IPS DF 4.7 (cell line): Measurements from ENCODE around the gene KCNJ15.
"Not testable (repeated sequence)": the region's sequence is repeated elsewhere in the genome, so short reads cannot be mapped to it uniquely, and the experiment has no call there.

ENCODE experiments used
- DNase-seq: peaks from one replicate; pipeline ENCODE4 v3.0.0-alpha.2; 2013; ENCODE audit warnings: low spot score; ENCODE audit errors: extremely low read depth

The KCNJ15 gene

DNA sequence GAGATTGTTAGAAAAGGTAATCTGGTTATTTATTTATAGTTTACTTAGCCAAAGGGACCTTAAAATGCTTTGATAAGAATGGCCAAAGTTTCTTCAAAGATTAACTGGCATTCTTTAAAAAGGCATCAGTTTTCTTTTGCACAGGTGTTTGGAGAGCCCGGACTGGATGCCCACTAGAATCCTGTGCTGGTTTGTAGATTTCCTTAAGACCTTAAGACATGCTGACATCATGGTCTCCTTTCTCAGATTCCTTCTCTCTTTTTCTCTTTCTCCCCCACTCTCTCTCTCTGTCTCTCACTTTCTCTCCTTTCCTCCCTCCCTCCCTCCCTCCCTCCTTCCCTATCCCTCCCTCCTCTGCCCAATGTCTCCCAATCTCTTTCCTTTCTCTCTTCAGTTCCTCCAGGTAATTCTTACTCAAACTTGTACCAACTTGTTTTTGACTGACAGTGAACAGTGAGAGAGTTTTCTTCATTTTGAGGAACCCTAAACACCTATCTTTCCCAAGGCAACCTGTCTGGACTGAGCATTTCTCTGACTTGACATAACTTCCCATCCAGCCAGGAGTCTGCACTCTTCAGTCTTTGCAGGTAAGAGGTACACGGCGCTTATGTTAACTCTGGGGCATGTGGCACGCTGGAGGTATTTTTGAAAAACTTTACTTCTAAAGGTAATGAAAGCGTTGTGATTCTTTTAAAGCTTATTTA is at the start of gene KCNJ15:
KCNJ15 (plus strand) TSS at position 393 of the 704 bp plus-strand sequence. CDS start 42,271 bp downstream, outside the sequence.
- no peak for DNase-seq

DNA sequence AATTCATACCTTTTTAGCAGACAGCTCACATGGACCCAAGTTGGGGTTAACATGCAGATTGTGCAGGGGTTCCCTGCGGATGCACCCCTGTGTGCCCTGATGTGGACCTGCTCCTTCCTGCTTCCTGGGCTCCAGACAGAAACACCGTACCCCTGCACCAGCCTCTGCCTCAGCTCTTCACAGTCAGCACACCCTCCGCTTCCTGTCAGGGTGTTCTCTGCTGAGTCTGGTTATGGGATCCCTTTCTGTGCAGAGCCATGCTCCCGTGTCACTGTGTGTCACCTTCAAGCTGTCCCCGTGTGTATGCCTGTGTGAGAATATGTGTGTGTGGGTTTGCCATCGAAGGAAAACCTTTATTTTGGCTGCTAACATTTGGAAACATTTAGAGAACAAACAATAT is 48.7 kb upstream of the KCNJ15 start:
- no peak for DNase-seq

DNA sequence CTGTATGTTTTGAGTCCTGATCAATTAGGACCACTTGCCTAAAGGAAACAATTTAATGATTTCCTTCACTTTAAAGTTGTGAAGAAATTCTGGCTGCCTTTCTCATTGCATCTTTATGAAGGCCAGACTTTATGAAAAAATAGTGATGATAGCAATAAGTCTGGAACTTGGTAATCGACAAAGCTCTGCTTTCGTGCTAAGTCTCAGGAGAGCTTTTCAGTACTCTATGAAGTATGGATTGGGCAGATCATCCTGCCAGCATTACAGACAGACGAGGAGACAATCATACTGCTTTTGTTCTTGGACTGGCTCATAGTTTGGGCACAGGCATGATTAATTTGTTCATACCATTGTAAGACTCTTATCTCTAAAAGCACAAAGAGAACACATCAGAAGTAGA is 45.5 kb upstream of the KCNJ15 start:
- no peak for DNase-seq

DNA sequence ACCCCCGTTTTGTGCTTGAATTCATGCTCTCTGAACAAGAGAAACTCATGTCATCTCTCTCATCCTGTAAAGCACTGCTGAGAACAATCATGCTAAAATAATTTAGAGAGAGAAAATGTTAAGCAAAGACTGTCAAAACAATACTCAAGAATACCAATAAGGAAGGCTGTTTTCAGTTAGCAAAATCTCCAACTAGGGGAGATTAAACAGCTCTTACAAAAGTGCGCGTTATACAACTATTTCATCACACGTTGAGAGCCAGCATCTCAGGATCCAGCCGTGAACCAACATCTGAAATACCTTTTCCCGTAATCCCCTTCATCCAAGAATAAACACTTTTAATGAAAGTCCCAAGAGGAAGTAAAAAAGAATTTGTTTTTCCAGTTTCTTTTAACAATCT is 44.1 kb upstream of the KCNJ15 start:
- no peak for DNase-seq

DNA sequence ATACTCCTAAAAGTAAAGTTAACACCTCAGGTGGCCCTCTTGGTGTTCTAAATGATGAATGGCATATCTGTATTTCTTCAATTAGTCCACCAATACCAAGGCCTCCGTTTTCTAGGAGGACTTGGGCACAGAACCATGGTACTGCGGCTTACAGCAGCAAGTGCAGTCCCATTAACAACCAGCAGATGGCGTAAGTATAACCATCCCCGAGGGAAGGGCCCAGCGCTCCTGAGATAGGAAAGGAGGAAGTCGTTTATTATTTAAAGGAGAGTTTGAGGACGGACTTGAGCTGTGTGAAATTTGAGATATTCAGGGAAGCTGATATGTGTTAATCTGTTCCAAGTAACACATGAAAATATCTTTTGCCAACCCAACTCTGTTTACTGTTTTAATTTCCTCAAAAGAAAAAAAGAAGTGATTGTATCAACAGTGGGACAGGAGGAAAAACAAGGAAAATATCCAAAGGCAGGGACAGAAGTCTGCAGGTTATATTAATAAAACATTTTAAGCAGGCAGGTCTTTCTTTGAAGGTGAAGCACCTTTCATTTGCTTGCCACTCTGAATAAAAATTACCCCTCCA is 37.7 kb upstream of the KCNJ15 start:
- peak; percentile 58 for DNase-seq

DNA sequence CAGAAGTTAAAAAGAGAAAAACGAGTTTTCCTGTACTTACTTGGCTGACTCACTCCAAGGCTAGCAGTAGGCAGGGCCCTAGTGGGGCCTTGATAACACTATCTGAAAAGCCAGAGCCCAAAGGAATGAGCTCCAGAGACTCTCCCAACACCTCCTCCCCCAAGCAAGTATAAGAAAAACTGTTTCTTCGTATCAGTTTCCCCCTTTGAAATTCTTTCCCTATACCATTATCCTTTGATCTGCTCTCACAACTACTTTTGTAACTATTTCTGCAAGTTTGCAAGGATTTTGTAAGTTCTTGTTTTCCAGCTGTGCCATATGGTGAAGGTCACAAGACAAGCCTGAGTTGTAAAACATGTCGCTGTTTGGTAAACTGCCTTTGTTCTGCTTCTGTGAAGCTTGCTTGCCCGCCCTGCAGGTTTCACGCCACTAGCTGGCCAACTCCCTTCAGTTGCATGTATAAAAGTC is 36.5 kb upstream of the KCNJ15 start:
- no peak for DNase-seq

DNA sequence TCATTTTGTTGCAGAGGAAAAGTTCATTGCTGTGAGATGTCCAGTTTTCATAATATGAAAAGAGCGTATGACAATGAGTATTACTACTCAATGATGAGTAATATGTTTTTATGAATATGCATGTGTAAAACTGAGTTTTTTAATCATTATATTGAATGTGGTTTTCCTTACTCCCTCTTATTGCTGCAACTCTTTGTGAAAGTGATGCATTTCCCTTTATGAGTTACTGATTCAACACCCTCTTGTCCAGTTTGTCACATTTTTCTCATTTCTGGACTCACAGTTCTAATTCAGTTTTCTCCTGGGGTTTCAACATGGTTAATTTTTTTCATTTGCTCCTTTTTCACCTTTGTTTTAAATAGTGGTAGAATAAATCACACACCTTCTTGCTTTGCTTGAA is 35.2 kb upstream of the KCNJ15 start:
- DNase-seq, result no peak

DNA sequence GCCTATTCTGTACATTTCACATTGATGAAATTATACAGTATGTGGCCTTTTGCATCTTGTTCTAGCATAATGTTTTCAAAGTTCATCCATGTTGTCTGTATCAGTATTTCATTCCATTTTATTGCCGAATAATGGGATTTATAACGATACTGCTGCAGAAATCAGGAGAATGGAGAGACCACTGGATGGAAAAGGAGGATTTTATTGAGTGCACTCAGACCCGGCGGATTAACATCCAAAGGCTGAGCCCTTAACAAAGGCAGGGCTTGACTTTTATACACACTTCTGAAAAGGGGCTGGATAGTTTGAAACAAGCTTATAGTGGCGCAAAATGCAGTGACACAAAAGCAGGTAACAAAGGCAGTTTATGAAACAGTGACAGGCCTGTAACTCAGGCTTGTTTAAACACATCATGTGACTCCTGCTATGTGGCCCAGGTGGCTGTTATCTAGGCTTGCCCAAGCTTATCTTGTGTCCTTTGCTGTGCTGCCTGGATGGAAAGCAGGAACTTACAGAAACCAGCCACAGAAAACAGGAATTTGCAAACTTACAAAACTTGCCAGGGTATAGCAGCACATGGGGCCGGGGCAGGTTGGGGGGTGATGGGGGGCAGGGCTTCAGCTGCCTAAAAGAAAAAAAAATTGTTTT is 32.8 kb upstream of the KCNJ15 start:
- no peak for DNase-seq

DNA sequence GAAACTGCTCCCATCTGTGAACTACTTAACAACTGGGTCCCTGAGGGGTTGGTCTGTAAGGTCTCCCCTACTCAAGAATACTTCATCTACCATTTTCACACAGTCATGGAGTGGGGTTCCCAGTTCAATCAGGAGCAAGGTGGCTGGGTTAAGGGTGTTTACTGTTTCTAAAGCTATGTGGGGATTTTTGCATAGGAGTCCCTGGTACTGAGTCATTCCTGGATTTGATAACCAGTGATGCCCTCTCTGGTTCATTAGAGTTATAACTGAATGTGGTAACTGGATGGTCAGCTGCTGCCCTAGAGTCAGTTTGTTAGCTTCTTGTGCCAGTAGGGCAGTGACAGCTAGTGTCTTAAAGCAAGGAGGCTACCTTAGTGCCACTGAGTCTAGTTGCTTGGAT is 29.4 kb upstream of the KCNJ15 start:
- DNase-seq, result no peak

DNA sequence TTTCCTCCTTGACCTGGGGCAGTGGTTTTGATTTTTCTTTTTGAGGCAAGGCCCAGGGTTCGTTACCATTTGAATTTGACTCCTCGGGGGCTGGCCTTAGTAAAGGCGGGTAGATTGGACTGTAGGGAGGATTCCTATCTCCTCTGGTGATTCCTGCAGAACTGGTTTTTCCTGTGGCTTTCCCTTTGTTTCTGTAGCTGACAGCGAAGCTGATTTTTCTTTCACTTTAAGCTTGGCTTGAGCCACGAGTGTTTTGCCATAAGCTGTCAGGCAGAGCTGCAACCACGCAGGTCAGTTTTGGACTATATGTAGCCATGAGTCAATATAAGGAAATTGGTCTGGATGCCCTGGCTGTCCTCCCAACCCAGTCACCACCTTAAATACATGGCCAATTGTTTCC is 28.7 kb upstream of the KCNJ15 start:
- peak; percentile 64 for DNase-seq

DNA sequence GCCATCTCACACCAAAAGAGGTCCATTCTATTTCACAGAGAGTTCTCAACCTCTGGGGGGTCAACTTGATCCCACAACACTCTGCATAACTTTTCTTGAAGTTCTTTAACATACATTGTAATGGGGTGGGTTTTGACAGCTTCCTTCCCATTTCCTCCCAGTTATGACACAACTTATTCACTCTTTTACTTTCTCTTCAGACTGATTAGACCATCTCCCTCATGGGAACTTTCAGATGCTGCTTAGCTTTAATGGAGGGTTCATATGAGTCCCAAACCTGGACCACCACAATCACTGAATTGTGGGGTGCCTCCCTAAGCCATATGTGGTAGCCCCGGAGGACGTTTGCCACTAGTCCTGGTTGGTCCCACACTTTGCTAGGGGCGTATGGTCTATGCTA is 28.3 kb upstream of the KCNJ15 start:
- no peak for DNase-seq

DNA sequence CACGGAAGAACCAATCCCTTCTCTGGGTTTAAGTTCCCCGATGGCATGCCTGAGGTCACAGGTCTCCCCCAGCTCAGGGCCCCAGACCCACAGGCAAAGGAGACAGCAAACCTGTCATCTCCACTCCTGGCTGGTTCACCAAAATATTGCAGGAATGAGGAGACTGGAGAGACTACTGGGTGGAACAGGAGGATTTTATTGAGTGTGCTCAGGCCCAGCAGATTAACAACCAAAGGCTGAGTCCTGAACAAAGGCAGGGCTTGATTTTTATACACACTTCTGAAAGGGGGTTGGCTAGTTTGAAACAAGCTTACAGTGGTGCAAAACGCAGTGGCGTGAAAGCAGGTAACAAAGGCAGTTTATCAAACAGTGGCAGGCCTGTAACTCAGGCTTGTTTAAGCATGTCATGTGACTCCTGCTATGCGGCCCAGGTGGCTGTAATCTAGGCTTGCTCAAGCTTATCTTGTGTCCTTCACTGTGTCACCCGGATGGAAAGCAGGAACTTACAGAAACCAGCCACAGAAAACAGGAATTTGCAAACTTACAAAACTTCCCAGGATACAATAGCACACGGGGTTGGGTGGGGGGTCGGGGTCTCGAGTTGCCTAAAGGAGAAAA is 27.4 kb upstream of the KCNJ15 start:
- no peak for DNase-seq

DNA sequence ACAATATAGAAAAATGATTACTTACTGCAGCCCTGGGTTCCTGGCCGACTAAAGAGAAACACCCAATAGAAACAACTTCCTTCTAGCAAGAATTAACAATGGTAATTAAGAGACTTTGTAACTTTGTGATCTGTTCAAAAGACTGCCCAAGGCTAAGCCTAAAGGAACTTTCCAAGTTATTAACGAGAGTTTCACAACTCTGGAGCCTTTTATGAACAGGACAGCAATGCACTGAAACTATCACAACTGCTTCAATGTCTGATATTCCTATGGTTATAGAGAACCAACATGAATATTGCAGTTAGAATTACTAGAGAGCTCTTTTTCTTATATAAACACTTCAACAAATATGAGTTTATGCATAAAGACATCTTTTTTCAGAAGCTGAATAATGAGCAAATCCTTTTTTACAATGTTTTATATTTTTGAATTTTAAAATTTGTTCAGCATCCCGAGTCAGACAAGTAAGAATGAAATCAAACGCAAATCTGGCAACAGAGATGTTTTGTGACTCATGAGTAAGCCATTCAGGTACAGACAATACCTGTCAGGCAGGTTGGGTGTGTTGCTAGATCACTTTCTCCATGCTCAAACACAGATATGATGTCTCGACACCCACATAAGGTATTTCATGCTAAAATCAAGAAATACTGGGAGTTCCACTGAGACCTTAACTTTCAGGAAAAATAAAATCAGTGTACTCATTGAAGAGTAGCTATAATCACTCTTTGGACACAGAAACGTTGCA is 22.2 kb upstream of the KCNJ15 start:
- DNase-seq, result no peak

DNA sequence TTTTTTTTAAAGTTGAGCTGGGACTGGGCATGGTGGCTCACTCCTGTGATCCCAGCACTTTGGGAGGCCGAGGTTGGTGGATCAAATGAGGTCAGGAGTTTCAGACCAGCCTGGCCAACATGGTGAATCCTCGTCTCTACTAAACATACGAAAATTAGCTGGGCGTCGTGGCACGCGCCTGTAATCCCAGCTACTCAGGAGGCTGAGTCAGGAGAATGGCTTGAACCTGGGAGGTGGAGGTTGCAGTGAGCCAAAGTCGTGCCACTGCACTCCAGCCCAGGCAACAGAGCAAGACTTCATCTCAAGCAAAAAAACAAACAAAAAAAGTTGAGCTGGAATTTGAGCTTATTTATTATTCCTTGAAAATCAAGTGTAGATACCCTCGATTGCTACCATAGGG is 21.5 kb upstream of the KCNJ15 start:
- not testable (repeated sequence) for DNase-seq

DNA sequence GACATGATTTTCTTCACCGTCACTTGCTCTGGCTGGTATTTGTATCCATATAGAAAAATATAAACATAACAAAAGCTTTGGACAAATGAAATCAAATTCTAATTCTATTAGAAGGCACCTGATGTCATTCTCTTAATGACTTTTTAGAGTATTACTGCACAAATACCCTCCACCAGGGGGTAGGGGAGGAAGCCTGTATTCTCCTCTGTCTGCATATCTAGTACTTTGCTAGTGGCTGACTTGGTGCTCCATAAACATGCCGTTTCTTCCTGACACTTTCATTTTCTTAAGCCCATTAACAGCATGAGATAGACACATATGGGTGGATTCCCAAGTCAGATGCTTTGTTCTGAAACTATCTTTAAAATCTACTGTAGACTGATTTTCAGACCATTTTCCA is 20.6 kb upstream of the KCNJ15 start:
- no peak for DNase-seq

DNA sequence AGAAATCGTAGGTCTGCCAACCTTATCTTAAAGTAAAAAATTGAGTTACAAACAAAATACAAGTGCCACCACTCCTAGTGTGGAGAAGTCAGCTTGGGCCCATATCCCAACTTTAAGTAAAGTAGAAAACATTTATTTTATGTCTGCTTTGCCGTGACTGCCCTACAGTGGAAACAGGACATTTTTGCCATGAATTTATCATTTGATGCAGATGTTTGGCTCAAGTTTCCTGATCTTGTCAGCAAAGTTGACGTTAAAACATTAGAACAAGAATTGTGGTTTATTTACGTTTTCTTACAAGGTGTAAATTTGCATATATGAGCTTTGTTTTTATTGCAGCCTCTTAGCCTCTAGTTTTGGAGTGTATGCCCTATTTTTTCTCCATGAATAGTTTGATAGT is 17.1 kb upstream of the KCNJ15 start:
- no peak for DNase-seq

DNA sequence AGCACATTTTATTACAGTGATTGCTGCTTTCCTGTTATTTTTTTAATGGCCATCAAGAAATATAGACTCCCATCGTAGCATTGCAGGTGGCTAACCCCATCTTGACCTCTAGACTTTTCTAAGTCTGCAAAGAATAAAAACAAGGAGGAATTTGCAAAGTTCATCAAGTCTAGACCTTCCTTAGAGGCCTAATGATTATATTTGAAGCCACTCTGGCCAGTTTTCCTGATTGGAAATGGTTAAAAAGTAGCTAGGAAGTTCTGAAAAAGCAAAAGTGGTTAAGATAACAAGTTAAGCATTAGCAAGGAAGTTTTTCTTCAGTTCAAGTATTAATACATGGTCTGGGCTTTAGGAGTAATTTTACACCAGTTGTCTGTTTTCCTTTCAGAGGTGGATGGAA is 16.7 kb upstream of the KCNJ15 start:
- no peak for DNase-seq

DNA sequence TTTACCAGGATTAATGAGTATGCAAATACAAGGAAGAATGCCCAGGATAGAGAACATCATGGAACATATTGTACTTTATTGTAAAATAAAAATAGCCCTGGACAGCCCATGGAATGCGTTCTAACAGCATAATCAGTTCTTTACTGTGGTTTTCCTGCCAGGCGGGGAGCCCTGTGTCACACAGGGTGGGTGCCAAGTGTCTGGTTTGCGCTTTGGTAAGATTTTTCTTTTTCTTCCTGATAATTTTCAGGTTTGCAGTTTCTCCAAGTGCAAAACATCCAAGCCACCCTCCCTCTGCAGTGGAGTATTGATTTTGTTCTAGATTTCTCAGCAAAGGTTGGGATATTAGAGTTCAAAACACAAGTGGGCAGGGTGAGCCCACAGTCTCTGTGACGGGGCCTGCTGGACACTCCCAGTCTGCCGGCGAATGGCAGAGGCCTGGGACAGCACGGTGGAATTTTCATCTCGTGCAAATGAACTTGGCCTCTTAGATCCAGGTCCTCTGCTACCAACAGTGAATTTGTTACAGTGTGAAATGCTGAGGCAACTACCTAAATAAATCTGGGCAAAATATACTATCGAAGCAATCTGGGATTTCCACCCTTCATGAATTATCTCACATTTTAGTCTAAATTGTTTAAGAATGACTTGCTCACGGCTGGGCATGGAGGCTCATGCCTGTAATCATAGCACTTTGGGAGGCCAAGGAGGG is 15.6 kb upstream of the KCNJ15 start:
- no peak for DNase-seq

DNA sequence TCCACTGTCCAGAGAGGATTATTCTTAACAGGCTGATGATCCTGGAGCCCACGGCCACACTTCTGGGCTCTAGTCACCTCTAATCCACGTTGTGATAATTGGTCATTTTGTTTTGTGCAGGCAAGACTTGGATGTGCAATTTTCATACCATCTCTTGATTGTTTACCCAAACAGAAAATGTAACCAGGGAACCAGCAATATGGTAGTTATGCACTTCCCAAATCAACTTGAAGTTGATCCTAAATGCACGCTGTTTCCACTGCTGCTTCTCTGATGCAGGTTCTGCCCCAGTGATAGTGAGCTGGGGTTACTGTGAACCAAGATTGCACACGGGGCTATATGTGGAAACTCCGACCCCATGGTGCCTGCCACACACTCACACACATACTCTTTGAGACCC is 14.7 kb upstream of the KCNJ15 start:
- no peak for DNase-seq

DNA sequence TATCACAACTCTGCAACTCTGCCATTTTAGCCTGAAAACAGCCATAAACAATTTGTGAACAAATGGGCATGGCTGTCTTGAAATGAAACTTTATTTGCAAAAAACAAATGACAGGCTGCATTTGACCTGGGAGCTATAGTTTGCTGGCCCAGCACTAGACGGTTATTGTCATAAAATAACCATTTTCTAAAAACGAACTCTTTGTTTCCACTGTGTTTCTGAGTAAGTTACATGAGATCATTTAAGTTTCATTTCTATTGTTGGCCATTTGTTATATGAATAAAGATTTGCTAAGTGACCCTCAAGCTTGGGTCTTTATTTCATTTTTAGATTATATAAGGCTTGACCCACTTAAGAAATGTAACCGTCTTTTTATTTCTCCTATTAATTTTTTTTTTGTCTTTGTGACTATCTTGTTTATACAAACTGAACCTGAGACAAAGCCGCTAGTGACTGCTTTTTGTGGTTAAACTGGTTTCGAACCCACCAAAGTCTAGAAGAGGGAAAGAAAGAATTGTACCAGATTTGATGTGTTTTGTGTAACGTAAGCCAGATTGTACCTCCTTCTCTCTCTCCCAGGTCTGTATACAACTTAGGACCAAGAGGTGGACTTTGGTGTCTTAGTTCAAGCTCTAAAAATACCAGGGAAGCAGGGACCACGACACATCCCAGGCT is 12.9 kb upstream of the KCNJ15 start:
- DNase-seq, result no peak

DNA sequence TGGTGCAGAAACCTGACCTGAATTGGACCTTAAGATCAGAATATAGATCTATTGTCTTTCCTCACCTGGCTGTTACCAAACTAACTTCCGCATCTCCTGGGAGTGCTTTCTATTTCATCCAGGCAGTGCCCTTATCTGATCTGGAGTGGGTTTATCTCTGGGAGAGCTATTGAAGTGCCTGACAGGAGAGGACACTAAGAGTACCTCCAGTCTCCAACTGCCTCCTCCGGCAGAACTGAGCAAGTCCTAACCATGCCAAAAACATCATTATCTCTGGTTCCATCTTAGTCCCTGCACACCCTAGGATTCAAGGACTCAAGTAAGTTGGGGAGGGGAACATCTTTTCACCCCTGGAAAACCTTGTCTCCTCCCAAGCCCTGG is 12.4 kb upstream of the KCNJ15 start:
- no peak for DNase-seq
